Measurements from ENCODE around the gene AP1G1. TPM values are rescaled to one million over a fixed set of nuclear protein-coding genes. Genes with fewer than 3 reads are reported as not detected.
"Not testable (repeated sequence)": the region's sequence is repeated elsewhere in the genome, so short reads cannot be mapped to it uniquely, and the experiment has no call there.

The AP1G1 gene
- total RNA-seq, 3 donors from 2014 or later = 88.5 to 98.7 (median 90.1) TPM

DNA sequence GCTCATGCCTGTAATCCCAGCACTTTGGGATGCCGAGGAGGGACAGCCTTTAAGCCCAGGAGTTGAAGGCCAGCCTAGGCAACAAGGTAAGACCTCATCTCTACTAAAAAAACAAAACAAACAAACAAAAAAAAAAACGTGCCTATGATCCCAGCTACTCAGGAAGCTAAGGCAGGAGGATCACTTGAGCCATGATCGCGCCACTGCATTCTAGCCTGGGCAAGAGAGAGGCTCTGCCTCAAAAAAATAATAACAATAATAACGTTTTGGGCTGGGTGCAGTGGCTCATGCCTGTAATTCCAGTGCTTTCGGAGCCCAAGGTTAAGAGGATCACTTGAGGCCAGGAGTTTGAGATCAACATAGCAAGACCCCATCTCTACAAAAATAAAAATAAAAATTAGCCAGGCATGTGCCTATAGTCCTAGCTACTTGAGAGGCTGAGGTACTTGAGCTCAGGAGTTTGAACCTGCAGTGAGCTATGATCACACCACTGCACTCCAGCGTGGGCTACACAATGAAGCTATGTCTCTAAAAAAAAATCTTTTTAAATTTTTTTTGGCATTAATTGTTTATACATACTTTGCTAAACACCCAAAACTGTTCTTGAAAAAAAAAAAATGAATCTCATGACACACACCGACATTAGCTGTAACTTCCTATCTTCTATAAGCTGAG, 87.4 kb downstream of the AP1G1 start:
- ATAC-seq (no peak), DNase-seq (no peak)
- peak overlapping the region; percentile 38 for H3K4me3 Mint-ChIP-seq
- H3K9me3 Mint-ChIP-seq = no peaks in the 10 kb centered on the region
- no peaks in the 10 kb centered on the region for H3K27me3 Mint-ChIP-seq (ENCODE audit: low read depth)
- peaks cover 14% of the 10 kb centered on the region for H3K4me1 Mint-ChIP-seq (ENCODE audit: low read depth)
- no peaks in the 10 kb centered on the region for H3K36me3 Mint-ChIP-seq (ENCODE audit: insufficient read depth)

DNA sequence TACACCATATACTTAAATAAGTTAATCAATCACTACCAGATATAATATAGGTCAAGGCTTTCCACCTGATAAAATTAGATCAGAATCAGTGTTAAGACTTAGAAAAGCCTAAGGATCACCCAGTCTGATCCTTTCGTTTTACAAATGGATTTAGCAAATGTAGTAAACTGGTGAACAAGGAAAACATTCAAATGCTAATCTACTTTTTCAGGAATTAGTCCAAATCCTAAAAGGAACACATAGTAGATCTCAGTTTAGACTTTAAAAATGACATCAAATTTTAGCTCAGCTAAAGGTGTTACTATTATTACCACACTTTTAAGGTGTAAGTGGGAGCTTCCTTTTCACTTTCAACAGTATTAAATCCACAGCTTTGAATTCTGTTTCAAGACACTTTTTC, 96.1 kb downstream of the AP1G1 start:
- no peak overlapping the region for H3K4me3 Mint-ChIP-seq
- ATAC-seq (no peak), DNase-seq (no peak)
- no peaks in the 10 kb centered on the region for H3K9me3 Mint-ChIP-seq
- no peaks in the 10 kb centered on the region for H3K27me3 Mint-ChIP-seq (ENCODE audit: low read depth)
- peaks cover 8% of the 10 kb centered on the region for H3K36me3 Mint-ChIP-seq (ENCODE audit: insufficient read depth)
- peaks cover 6% of the 10 kb centered on the region for H3K4me1 Mint-ChIP-seq (ENCODE audit: low read depth)

DNA sequence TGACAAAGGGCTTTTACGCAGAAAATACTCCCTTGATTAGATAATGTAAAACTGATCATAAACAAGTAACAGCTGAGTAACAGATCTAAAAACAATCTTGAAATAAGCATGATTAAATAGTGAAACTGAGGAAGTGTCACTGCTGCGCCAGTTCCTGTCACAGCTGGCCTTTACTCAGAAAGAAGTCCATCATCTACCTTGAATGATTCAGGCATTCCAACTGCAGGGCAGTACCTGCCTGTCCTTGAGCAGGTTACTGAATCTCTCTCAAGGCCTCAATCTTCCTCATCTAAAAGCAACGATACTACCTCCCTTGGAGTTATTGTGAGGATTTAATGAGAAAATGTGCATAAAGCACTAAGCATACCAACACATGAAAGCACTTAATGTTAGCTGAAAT, 96.8 kb downstream of the AP1G1 start:
- DNase-seq (no peak), ATAC-seq (no peak)
- Mint-ChIP-seq H3K4me3 (no peak overlapping the region), H3K27me3 (ENCODE audit: low read depth) (no peaks in the 10 kb centered on the region), H3K4me1 (ENCODE audit: low read depth) (peaks cover 6% of the 10 kb centered on the region), H3K36me3 (ENCODE audit: insufficient read depth) (peaks cover 9% of the 10 kb centered on the region), H3K9me3 (no peaks in the 10 kb centered on the region)

DNA sequence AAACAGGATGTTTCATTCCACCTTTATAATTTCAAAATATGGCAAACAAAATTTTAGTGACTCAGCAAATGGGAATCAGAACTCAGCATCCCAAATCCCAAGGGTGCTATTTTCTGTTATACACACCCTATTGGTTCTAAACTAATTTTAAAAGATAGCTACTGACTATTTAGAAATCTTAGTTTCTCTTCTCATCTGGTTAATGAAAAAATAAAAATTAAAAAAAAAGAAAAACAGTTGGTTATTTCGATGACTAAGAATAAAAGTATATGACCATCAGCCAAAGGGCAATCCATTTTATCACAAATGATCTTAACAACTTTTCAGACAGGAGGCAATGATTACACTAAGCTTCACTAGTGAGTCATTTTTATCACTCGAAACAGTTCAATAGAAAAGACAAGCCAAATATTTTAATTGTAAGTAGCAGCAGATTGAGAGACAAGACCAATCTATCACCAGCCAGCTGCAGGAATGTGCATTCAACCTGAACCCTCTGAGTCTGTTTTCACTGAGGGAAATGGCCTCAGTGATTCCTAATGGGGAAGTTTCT, 99.3 kb downstream of the AP1G1 start:
- Mint-ChIP-seq H3K4me1 (ENCODE audit: low read depth) (peaks cover 6% of the 10 kb centered on the region), H3K27me3 (ENCODE audit: low read depth) (no peaks in the 10 kb centered on the region), H3K36me3 (ENCODE audit: insufficient read depth) (peaks cover 12% of the 10 kb centered on the region), H3K4me3 (no peak overlapping the region), H3K9me3 (no peaks in the 10 kb centered on the region)
- no peak for DNase-seq
- no peak for ATAC-seq

DNA sequence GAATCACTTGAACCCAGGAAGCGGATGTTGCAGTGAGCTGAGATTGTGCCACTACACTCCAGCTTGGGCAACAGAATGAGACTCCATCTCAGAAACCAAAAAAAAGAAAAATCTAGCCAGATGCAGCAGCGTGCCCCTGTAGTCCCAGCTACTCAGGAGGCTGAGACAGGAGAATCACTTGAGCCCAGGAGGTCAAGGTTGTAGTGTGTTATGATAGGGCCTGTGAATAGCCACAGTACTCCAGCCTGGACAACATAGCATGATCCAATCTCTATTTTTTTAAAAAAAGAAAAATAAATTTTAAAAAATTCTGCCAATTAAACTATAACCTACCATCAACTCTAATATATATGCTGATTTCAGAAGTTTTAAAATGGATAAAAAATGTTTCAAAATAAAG, 99.9 kb downstream of the AP1G1 start:
- Mint-ChIP-seq H3K36me3 (ENCODE audit: insufficient read depth) (peaks cover 10% of the 10 kb centered on the region), H3K4me1 (ENCODE audit: low read depth) (peaks cover 6% of the 10 kb centered on the region), H3K4me3 (no peak overlapping the region), H3K27me3 (ENCODE audit: low read depth) (no peaks in the 10 kb centered on the region), H3K9me3 (no peaks in the 10 kb centered on the region)
- ATAC-seq (no peak), DNase-seq (no peak)

DNA sequence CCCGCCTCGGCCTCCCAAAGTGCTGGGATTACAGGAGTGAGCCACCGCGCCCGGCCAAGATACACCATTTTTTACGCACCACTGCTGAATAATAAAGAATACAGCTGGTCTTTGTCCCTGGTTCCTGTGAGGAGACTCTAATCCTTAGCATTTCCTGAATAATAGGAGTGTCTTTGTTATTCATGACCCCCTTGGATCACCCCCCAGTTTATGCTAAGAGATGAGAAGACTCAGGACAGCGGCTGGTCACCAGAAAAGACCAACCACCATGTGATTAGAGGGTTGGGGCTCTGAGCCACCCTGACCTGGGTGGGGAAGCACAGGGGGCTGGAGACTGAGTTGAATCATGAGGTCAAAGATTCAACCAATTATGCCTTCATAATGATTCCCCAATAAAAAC, 101.4 kb downstream of the AP1G1 start:
- ATAC-seq (no peak), DNase-seq (no peak)
- Mint-ChIP-seq H3K4me3 (no peak overlapping the region), H3K9me3 (no peaks in the 10 kb centered on the region), H3K36me3 (ENCODE audit: insufficient read depth) (peaks cover 12% of the 10 kb centered on the region), H3K27me3 (ENCODE audit: low read depth) (no peaks in the 10 kb centered on the region), H3K4me1 (ENCODE audit: low read depth) (peaks cover 6% of the 10 kb centered on the region)

DNA sequence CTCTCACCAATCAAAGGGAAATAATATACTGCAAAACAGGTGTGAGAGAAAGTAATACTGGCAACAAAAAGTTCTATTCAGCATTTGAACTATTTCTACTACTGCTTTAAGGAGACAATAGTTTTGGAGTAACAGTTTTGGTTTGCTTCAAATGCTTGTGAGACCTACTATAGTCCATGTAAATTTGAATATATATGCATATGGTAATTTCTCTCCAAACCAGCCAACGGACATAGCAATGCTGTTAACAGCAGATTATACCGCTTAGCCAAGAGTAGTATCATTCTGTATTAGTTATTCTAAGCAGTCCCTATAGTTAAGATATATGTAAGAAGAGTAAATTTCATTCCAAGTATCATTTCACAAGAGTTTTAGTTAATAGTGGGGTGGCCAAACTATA, 102.6 kb downstream of the AP1G1 start:
- no peaks in the 10 kb centered on the region for H3K27me3 Mint-ChIP-seq (ENCODE audit: low read depth)
- peaks cover 13% of the 10 kb centered on the region for H3K36me3 Mint-ChIP-seq (ENCODE audit: insufficient read depth)
- DNase-seq (no peak), ATAC-seq (no peak)
- no peaks in the 10 kb centered on the region for H3K9me3 Mint-ChIP-seq
- H3K4me1 Mint-ChIP-seq (ENCODE audit: low read depth) = peaks cover 1% of the 10 kb centered on the region
- no peak overlapping the region for H3K4me3 Mint-ChIP-seq

DNA sequence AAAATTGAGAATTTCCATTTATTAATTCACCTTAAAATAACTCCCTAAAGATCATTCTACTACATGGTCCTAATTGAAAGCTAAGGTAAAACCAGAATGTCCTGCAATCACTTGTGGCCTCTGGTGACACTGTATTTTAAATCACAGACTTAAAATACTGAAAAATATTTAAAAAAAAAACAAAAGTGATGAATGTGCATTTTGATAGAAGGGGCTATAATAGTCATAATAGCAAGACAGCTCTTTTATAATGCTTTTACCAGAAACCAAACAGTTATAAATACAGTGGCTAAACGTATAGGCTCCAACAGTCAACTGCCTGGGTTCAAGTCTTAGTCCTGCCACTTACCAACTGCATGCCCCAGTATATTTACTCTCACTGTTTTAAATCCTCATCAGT, 105.3 kb downstream of the AP1G1 start:
- DNase-seq = no peak
- Mint-ChIP-seq H3K9me3 (no peaks in the 10 kb centered on the region), H3K36me3 (ENCODE audit: insufficient read depth) (peaks cover 18% of the 10 kb centered on the region), H3K4me1 (ENCODE audit: low read depth) (no peaks in the 10 kb centered on the region), H3K27me3 (ENCODE audit: low read depth) (no peaks in the 10 kb centered on the region), H3K4me3 (no peak overlapping the region)
- ATAC-seq = no peak

DNA sequence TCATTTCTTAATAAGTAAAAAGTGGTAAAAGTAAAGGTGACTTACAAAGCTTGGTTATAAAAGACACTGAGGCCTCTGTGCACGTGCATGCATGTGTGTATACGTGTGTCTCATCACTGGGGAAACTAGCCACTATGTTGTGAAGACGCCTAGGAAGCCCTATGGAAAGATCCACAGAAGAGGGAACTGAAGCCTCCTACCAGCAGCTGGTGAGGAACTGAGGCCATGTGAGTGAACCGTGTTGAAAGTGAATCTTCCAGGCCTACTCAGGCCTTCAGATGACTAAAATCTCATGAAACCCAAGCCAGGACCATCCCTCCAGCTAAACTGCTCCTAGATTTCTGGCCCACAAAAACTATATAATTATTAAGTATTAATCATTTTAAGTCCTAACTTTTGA, 107.8 kb downstream of the AP1G1 start:
- Mint-ChIP-seq H3K4me1 (ENCODE audit: low read depth) (peaks cover 4% of the 10 kb centered on the region), H3K27me3 (ENCODE audit: low read depth) (no peaks in the 10 kb centered on the region), H3K9me3 (no peaks in the 10 kb centered on the region), H3K4me3 (no peak overlapping the region), H3K36me3 (ENCODE audit: insufficient read depth) (peaks cover 14% of the 10 kb centered on the region)
- DNase-seq (no peak), ATAC-seq (no peak)

DNA sequence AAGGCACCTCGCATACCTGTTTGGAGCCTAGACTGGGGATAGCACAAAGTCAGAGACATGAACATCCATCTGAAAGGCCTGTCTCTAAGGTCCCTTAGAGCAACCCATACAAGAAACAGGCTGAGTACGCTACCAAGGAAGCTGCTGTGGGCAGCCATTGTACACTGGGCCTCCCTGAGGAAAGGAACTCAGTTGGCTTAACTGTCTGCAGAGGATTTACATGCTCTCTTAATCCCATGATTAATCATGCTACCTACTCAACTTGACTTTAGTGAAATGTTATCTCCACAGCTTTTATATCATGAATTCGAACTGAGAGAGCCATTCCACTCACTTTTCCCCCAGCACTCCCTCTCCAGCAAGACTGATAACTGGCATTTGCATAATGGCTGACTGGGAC, 110.1 kb downstream of the AP1G1 start:
- Mint-ChIP-seq H3K4me3 (no peak overlapping the region), H3K36me3 (ENCODE audit: insufficient read depth) (peaks cover 10% of the 10 kb centered on the region), H3K4me1 (ENCODE audit: low read depth) (peaks cover 6% of the 10 kb centered on the region), H3K9me3 (no peaks in the 10 kb centered on the region), H3K27me3 (ENCODE audit: low read depth) (no peaks in the 10 kb centered on the region)
- ATAC-seq (no peak), DNase-seq (no peak)

DNA sequence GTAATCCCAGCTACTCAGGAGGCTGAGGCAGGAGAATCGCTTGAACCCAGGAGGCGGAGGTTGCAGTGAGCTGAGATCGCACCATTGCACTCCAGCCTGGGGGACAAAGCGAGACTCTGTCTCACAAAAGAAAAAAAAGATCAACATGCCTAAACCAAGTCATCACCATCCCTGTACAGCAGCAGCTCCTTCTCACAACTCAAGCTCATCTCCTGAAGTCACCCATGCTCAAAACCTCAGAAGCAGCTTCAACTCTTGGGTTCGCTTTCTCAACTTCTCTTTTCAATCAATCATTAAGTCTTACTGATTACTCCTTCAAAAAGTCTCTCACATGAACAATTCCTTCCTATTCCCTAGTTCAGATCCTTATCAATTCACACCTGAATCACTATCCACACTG, 115.5 kb downstream of the AP1G1 start:
- no peaks in the 10 kb centered on the region for H3K9me3 Mint-ChIP-seq
- no peaks in the 10 kb centered on the region for H3K27me3 Mint-ChIP-seq (ENCODE audit: low read depth)
- peaks cover 11% of the 10 kb centered on the region for H3K36me3 Mint-ChIP-seq (ENCODE audit: insufficient read depth)
- no peak for ATAC-seq
- DNase-seq = no peak
- peaks cover 11% of the 10 kb centered on the region for H3K4me1 Mint-ChIP-seq (ENCODE audit: low read depth)
- no peak overlapping the region for H3K4me3 Mint-ChIP-seq

DNA sequence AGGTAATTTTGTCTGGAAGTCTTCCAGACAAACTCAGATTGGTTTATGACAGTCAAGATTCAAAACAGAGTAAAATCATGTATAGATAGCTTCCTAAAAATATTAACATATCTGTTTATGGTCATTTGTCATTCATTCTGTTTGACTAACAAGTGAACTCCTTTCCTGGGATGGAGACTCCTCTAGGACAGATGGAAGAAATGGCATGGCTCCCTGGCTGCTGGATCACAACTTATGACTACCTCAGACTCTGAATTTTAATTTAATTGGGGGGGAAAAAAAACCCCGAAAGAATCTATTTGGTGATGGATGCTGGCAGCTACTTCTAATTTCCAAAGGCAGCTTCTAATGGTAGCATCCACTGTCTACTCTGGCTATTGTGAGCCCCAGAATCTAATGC, 118.7 kb downstream of the AP1G1 start:
- no peak for DNase-seq

DNA sequence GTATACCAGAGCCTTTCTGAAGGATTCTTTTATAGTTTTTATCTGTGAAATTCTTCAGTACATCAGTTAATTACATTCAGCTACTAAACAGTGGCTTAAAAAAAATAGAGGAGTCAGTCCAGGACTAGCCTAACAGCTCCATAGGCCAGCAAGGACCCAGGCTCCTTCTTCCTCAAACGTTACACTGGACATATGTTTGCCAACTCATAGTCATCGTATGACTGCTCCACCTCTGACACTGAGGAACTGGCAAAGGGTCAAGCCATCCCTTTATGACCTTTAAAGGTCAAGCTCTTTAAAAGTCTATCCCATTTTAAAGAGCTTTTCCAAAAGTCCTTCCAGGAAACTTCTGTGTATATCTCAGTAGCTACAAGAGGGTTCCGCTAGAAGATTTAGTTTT, 120.8 kb downstream of the AP1G1 start:
- no peak for DNase-seq
- H3K4me3 Mint-ChIP-seq = no peak overlapping the region
- no peaks in the 10 kb centered on the region for H3K27me3 Mint-ChIP-seq (ENCODE audit: low read depth)
- ATAC-seq = no peak
- H3K36me3 Mint-ChIP-seq (ENCODE audit: insufficient read depth) = peaks cover 36% of the 10 kb centered on the region
- no peaks in the 10 kb centered on the region for H3K9me3 Mint-ChIP-seq
- no peaks in the 10 kb centered on the region for H3K4me1 Mint-ChIP-seq (ENCODE audit: low read depth)

More for the DNA sequence above, 118.7 kb downstream of the AP1G1 start:
- ATAC-seq = no peak
- peaks cover 23% of the 10 kb centered on the region for H3K36me3 Mint-ChIP-seq (ENCODE audit: insufficient read depth)
- H3K9me3 Mint-ChIP-seq = no peaks in the 10 kb centered on the region
- no peaks in the 10 kb centered on the region for H3K27me3 Mint-ChIP-seq (ENCODE audit: low read depth)
- H3K4me3 Mint-ChIP-seq = no peak overlapping the region
- H3K4me1 Mint-ChIP-seq (ENCODE audit: low read depth) = peaks cover 7% of the 10 kb centered on the region

DNA sequence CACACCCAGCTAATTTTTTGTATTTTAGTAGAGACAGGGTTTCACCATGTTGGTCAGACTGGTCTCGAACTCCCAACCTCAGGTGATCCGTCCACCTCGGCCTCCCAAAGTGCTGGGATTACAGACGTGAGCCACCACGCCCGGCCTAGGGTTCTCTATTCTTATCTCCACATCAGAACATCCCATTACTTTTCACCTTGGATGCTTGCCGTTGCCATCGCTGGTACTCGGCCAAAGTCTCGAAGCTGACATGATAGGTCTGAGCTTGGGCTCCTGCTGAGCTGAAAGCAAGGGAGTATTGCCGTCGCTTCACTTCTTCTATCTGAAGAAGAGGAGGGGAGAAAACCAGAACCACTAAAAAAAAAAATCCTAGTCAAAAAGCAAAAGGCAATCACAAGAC, 124.4 kb downstream of the AP1G1 start:
- H3K9me3 Mint-ChIP-seq; H3K4me1 Mint-ChIP-seq (ENCODE audit: low read depth); H3K4me3 Mint-ChIP-seq; H3K27me3 Mint-ChIP-seq (ENCODE audit: low read depth); DNase-seq; ATAC-seq: not testable (repeated sequence)
- H3K36me3 Mint-ChIP-seq (ENCODE audit: insufficient read depth) = peaks cover 49% of the 10 kb centered on the region

DNA sequence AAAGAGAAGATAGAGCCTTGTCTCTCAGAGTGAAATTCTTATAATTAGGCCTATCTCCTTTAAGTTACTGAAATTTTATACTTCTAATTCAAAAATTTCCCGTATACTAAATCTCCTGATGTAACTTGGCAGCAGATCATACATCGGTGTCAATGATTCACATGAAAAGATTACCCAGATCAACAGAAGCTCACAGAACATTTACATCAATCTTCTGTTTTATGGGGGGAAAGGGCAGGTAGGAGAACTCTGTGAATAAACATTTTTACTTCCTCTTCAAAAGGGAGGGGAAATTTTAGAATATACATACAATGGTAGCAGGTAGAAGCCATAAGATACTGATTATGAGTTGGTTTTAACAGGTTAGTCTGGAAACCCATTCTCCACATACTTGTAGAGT, 127.3 kb downstream of the AP1G1 start:
- no peak for DNase-seq
- no peaks in the 10 kb centered on the region for H3K4me1 Mint-ChIP-seq (ENCODE audit: low read depth)
- no peaks in the 10 kb centered on the region for H3K9me3 Mint-ChIP-seq
- ATAC-seq = no peak
- H3K36me3 Mint-ChIP-seq (ENCODE audit: insufficient read depth) = peaks cover 45% of the 10 kb centered on the region
- H3K27me3 Mint-ChIP-seq (ENCODE audit: low read depth) = no peaks in the 10 kb centered on the region
- no peak overlapping the region for H3K4me3 Mint-ChIP-seq

All from activated T-cell treated with anti-CD3 and anti-CD28 coated beads, Interleukin-2, amount 50 U/mL, for 4 hours (primary cell).